Liver (tissue), 9 donors: ENCODE data around the gene ZBTB47. TPM values are rescaled to one million over a fixed set of nuclear protein-coding genes. Genes with fewer than 3 reads are reported as not detected.

Experiments
- DNase-seq: peaks from one replicate; pipeline ENCODE4 v3.0.0-alpha.2; 2017; ENCODE audit warnings: low spot score
- H3K27ac ChIP-seq, 2 donors: one replicate each; pipeline ENCODE4 v1.7.0; 2013; ENCODE audit warnings: inconsistent platforms in 2 of 2, low read length in 2 of 2, control low read depth in 1 of 2, low read depth in 1 of 2, mild to moderate bottlenecking in 1 of 2
- H3K27me3 ChIP-seq, 4 donors: one replicate each; pipeline versions ENCODE4 v1.6.1 to v1.7.0; 2013; ENCODE audit warnings: low read length in 3 of 4, inconsistent platforms in 1 of 4, mild to moderate bottlenecking in 1 of 4, moderate library complexity in 1 of 4; ENCODE audit not compliant: control insufficient read depth in 4 of 4, insufficient read depth in 4 of 4
- H3K36me3 ChIP-seq, 4 donors: one replicate each; pipeline versions ENCODE4 v1.6.1 to v1.7.0; 2013; ENCODE audit warnings: low read length in 3 of 4, mild to moderate bottlenecking in 3 of 4, low read depth in 1 of 4, moderate library complexity in 1 of 4; ENCODE audit not compliant: control insufficient read depth in 4 of 4, insufficient read depth in 3 of 4
- H3K4me1 ChIP-seq, 4 donors: one replicate each; pipeline versions ENCODE4 v1.6.1 to v1.7.0; 2013; ENCODE audit warnings: low read length in 3 of 4, mild to moderate bottlenecking in 3 of 4, moderate library complexity in 1 of 4; ENCODE audit not compliant: control insufficient read depth in 4 of 4, insufficient read depth in 4 of 4
- H3K4me3 ChIP-seq, 3 donors: one replicate each; pipeline versions ENCODE4 v1.6.1 to v1.7.0; 2013; ENCODE audit warnings: low read length in 3 of 3, control low read depth in 1 of 3, low read depth in 1 of 3, mild to moderate bottlenecking in 1 of 3
- H3K9ac ChIP-seq, 2 donors: one replicate each; pipeline ENCODE4 v1.7.0; 2013; ENCODE audit warnings: low read length in 2 of 2, mild to moderate bottlenecking in 2 of 2, moderate library complexity in 2 of 2, control low read depth in 1 of 2, low read depth in 1 of 2
- H3K9me3 ChIP-seq, 4 donors: one replicate each; pipeline versions ENCODE4 v1.6.1 to v1.7.0; 2013; ENCODE audit warnings: low read length in 3 of 4; ENCODE audit not compliant: control insufficient read depth in 4 of 4
- EGR1 ChIP-seq, 2 donors: IDR thresholded peaks; 2 replicates each; pipeline ENCODE4 v1.6.1; 2016 to 2018; ENCODE audit warnings: antibody characterized with exemption in 2 of 2, low read depth in 2 of 2
- FOXA1 ChIP-seq: IDR thresholded peaks from 2 replicates; pipeline ENCODE4 v1.6.1; 2016; ENCODE audit warnings: antibody characterized with exemption
- FOXA2 ChIP-seq: IDR thresholded peaks from 2 replicates; pipeline ENCODE4 v1.6.1; 2016; ENCODE audit warnings: antibody characterized with exemption
- GABPA ChIP-seq, 2 donors: IDR thresholded peaks in 1 of 2; conservative IDR thresholded peaks in 1 of 2; 2 replicates each; pipeline ENCODE4 v1.6.1; 2016; ENCODE audit warnings: antibody characterized with exemption in 2 of 2, mild to moderate bottlenecking in 1 of 2, moderate library complexity in 1 of 2
- HNF4A ChIP-seq, 2 donors: conservative IDR thresholded peaks; 2 replicates each; pipeline ENCODE4 v1.6.1; 2016; ENCODE audit warnings: antibody characterized with exemption in 2 of 2, mild to moderate bottlenecking in 2 of 2
- HNF4G ChIP-seq: IDR thresholded peaks from 2 replicates; pipeline ENCODE4 v1.6.1; 2016; ENCODE audit warnings: antibody characterized with exemption
- JUND ChIP-seq, 2 donors: IDR thresholded peaks; 2 replicates each; pipeline ENCODE4 v1.6.1; 2016; ENCODE audit warnings: antibody characterized with exemption in 2 of 2
- NR2F2 ChIP-seq: IDR thresholded peaks from 2 replicates; pipeline ENCODE4 v1.6.1; 2016; ENCODE audit warnings: antibody characterized with exemption
- RAD21 ChIP-seq, 2 donors: IDR thresholded peaks; 2 replicates each; pipeline ENCODE4 v1.6.1; 2016; ENCODE audit warnings: antibody characterized with exemption in 2 of 2, mild to moderate bottlenecking in 2 of 2
- RXRA ChIP-seq, 2 donors: IDR thresholded peaks; 2 replicates each; pipeline ENCODE4 v1.6.1; 2017 to 2018; ENCODE audit warnings: antibody characterized with exemption in 2 of 2, mild to moderate bottlenecking in 1 of 2
- SP1 ChIP-seq: IDR thresholded peaks from 2 replicates; pipeline ENCODE4 v1.6.1; 2018; ENCODE audit warnings: antibody characterized with exemption, mild to moderate bottlenecking
- TAF1 ChIP-seq: conservative IDR thresholded peaks from 2 replicates; pipeline ENCODE4 v1.6.1; 2016; ENCODE audit warnings: antibody characterized with exemption, mild to moderate bottlenecking
- YY1 ChIP-seq: IDR thresholded peaks from 2 replicates; pipeline ENCODE4 v1.6.1; 2016; ENCODE audit warnings: antibody characterized with exemption, mild to moderate bottlenecking
- WGBS: extraction: QIAGEN DNeasy Blood & Tissue Kit; methylation state at CpG from one replicate; pipeline ENCODE4 v1.1.7; 2013; 5-methylcytosine and 5-hydroxymethylcytosine counted together
- polyA plus RNA-seq, 2 donors: library from polyadenylated mRNA; stranded (reverse) in 1 of 2; unstranded in 1 of 2; fragments of 200-250 nt in 1 of 2; fragments of >200 nt in 1 of 2; fragmentation: Nextera tagmentation in 1 of 2; extraction: Ambion mirVana in 1 of 2; gene quantifications; one replicate each; pipeline versions ENCODE4 v1.2.1 to v1.2.3, GENCODE V29; 2013 to 2015
- total RNA-seq, 2 donors: library from RNA; depleted of rRNA; stranded (reverse); fragments of >200 nt; gene quantifications; one replicate each; pipeline ENCODE4 v1.2.3, GENCODE V29; 2014
- TF ChIP-seq, protein P1 (sequence below): fragments of 150-350 bp; IDR thresholded peaks from 2 replicates; pipeline ENCODE4 v1.5.1; 2017; ENCODE audit warnings: improper control_type of control experiment, low read depth, low read length; ENCODE audit not compliant: missing input control
- TF ChIP-seq, protein P2 (sequence below): IDR thresholded peaks from 2 replicates; pipeline ENCODE4 v1.6.1; 2016; ENCODE audit warnings: antibody characterized with exemption
- TF ChIP-seq, protein P3 (sequence below): IDR thresholded peaks from 2 replicates; pipeline ENCODE4 v1.6.1; 2016; ENCODE audit warnings: antibody characterized with exemption, mild to moderate bottlenecking
- TF ChIP-seq, protein P4 (sequence below): IDR thresholded peaks from 2 replicates; pipeline ENCODE4 v1.6.1; 2016; ENCODE audit warnings: antibody characterized with exemption
- TF ChIP-seq, protein P5 (sequence below): IDR thresholded peaks from 2 replicates; pipeline ENCODE4 v1.6.1; 2016; ENCODE audit warnings: antibody characterized with exemption
- donor health status: healthy.
- donor health status: healthy.
- donor health status: healthy.
- donor health status: healthy.
- donor health status: healthy.

ZBTB47 gene
- total and polyA plus RNA-seq, 4 donors = 0.42 to 7.4 (median 4.2) TPM

DNA sequence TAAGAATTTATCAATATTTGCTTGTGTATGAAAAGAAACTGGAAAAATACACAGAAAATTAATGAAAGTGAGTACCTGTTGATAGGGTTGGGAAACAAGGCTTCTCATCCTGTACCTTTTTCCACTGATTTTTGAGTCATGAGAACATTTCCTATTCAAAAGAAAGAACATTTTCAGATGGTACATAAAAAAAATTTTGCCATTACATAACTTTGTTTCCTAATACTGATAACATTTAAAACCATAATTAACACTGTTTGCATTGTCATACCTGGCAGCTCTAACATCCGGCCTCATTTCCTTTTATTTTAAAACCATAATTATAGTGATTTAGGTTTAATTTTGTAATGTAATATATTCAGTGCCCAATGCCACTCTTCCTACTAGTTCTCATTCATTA, 41.3 kb upstream of the ZBTB47 start:
- no peak overlapping the region for H3K9ac ChIP-seq
- peaks cover 0 to 3% (median 1%) of the 10 kb centered on the region in 4 donors for H3K4me1 ChIP-seq
- no peak overlapping the region for H3K27ac ChIP-seq

More for the DNA sequence above, 41.3 kb upstream of the ZBTB47 start:
- DNase-seq = no peak
- TF ChIP-seq HNF4G = no peak
- TF ChIP-seq, protein P1, sequence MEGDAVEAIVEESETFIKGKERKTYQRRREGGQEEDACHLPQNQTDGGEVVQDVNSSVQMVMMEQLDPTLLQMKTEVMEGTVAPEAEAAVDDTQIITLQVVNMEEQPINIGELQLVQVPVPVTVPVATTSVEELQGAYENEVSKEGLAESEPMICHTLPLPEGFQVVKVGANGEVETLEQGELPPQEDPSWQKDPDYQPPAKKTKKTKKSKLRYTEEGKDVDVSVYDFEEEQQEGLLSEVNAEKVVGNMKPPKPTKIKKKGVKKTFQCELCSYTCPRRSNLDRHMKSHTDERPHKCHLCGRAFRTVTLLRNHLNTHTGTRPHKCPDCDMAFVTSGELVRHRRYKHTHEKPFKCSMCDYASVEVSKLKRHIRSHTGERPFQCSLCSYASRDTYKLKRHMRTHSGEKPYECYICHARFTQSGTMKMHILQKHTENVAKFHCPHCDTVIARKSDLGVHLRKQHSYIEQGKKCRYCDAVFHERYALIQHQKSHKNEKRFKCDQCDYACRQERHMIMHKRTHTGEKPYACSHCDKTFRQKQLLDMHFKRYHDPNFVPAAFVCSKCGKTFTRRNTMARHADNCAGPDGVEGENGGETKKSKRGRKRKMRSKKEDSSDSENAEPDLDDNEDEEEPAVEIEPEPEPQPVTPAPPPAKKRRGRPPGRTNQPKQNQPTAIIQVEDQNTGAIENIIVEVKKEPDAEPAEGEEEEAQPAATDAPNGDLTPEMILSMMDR = no peak
- no peak for TF ChIP-seq YY1
- TF ChIP-seq HNF4A (conservative IDR thresholded peaks at IDR 0.05) = no peak
- no peak for TF ChIP-seq GABPA (IDR thresholded peaks at IDR 0.05 in 1 of 2, conservative IDR thresholded peaks at IDR 0.05 in 1 of 2)
- TF ChIP-seq TAF1 = no peak
- no peak for TF ChIP-seq JUND (IDR thresholded peaks at IDR 0.05)
- TF ChIP-seq, protein P2, sequence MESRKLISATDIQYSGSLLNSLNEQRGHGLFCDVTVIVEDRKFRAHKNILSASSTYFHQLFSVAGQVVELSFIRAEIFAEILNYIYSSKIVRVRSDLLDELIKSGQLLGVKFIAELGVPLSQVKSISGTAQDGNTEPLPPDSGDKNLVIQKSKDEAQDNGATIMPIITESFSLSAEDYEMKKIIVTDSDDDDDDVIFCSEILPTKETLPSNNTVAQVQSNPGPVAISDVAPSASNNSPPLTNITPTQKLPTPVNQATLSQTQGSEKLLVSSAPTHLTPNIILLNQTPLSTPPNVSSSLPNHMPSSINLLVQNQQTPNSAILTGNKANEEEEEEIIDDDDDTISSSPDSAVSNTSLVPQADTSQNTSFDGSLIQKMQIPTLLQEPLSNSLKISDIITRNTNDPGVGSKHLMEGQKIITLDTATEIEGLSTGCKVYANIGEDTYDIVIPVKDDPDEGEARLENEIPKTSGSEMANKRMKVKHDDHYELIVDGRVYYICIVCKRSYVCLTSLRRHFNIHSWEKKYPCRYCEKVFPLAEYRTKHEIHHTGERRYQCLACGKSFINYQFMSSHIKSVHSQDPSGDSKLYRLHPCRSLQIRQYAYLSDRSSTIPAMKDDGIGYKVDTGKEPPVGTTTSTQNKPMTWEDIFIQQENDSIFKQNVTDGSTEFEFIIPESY = no peak
- no peak for TF ChIP-seq NR2F2
- TF ChIP-seq RAD21 (IDR thresholded peaks at IDR 0.05) = no peak
- TF ChIP-seq, protein P3, sequence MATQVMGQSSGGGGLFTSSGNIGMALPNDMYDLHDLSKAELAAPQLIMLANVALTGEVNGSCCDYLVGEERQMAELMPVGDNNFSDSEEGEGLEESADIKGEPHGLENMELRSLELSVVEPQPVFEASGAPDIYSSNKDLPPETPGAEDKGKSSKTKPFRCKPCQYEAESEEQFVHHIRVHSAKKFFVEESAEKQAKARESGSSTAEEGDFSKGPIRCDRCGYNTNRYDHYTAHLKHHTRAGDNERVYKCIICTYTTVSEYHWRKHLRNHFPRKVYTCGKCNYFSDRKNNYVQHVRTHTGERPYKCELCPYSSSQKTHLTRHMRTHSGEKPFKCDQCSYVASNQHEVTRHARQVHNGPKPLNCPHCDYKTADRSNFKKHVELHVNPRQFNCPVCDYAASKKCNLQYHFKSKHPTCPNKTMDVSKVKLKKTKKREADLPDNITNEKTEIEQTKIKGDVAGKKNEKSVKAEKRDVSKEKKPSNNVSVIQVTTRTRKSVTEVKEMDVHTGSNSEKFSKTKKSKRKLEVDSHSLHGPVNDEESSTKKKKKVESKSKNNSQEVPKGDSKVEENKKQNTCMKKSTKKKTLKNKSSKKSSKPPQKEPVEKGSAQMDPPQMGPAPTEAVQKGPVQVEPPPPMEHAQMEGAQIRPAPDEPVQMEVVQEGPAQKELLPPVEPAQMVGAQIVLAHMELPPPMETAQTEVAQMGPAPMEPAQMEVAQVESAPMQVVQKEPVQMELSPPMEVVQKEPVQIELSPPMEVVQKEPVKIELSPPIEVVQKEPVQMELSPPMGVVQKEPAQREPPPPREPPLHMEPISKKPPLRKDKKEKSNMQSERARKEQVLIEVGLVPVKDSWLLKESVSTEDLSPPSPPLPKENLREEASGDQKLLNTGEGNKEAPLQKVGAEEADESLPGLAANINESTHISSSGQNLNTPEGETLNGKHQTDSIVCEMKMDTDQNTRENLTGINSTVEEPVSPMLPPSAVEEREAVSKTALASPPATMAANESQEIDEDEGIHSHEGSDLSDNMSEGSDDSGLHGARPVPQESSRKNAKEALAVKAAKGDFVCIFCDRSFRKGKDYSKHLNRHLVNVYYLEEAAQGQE = no peak
- no peak for TF ChIP-seq SP1
- no peak for TF ChIP-seq FOXA2
- TF ChIP-seq, protein P4, sequence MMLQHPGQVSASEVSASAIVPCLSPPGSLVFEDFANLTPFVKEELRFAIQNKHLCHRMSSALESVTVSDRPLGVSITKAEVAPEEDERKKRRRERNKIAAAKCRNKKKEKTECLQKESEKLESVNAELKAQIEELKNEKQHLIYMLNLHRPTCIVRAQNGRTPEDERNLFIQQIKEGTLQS = no peak
- TF ChIP-seq EGR1 (IDR thresholded peaks at IDR 0.05; ENCODE audit: low read depth in 2 of 2) = no peak
- no peak for TF ChIP-seq FOXA1
- TF ChIP-seq RXRA (IDR thresholded peaks at IDR 0.05) = no peak
- TF ChIP-seq, protein P5, sequence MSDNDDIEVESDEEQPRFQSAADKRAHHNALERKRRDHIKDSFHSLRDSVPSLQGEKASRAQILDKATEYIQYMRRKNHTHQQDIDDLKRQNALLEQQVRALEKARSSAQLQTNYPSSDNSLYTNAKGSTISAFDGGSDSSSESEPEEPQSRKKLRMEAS = no peak
- 68% methylated on average over 1 of the region's 1 CpG for WGBS
- Histone ChIP-seq H3K27me3 (no peaks in the 10 kb centered on the region), H3K9me3 (no peaks in the 10 kb centered on the region), H3K36me3 (peaks cover 0 to 2% (median 0%) of the 10 kb centered on the region in 4 donors), H3K4me3 (no peak overlapping the region)
